ENCODE results near the gene CELF4.

Gene CELF4

GRCh38 chr18:37524498-37525261, 40.9 kb downstream of the CELF4 start:
- no peak for DNase-seq (ENCODE audit: low spot score)

- no peak for DNase-seq (ENCODE audit: low spot score)
These were observed 41.5 kb downstream of the CELF4 start for GRCh38 chr18:37524139-37524497.

- no peak for DNase-seq (ENCODE audit: low spot score)
These were observed 43.8 kb downstream of the CELF4 start for GRCh38 chr18:37521510-37522465.

- DNase-seq (ENCODE audit: low spot score), result no peak
These were observed 45.1 kb downstream of the CELF4 start for GRCh38 chr18:37520508-37520907.

GRCh38 chr18:37519510-37520135, 46.0 kb downstream of the CELF4 start:
- no peak for DNase-seq (ENCODE audit: low spot score)

GRCh38 chr18:37516361-37516853, 49.2 kb downstream of the CELF4 start:
- no peak for DNase-seq (ENCODE audit: low spot score)

- DNase-seq (ENCODE audit: low spot score), result no peak
These were observed 50.6 kb downstream of the CELF4 start for GRCh38 chr18:37514953-37515352.

GRCh38 chr18:37512400-37512799, 53.2 kb downstream of the CELF4 start:
- no peak for DNase-seq (ENCODE audit: low spot score)

- no peak for DNase-seq (ENCODE audit: low spot score)
These were observed 53.8 kb downstream of the CELF4 start for GRCh38 chr18:37511721-37512298.

- no peak for DNase-seq (ENCODE audit: low spot score)
These were observed 56.0 kb downstream of the CELF4 start for GRCh38 chr18:37509600-37509999.

GRCh38 chr18:37508207-37508606, 57.4 kb downstream of the CELF4 start:
- no peak for DNase-seq (ENCODE audit: low spot score)

- no peak for DNase-seq (ENCODE audit: low spot score)
These were observed 58.4 kb downstream of the CELF4 start for GRCh38 chr18:37507239-37507638.

- no peak for DNase-seq (ENCODE audit: low spot score)
These were observed 59.6 kb downstream of the CELF4 start for GRCh38 chr18:37506001-37506400.

- no peak for DNase-seq (ENCODE audit: low spot score)
These were observed 60.3 kb downstream of the CELF4 start for GRCh38 chr18:37505321-37505720.

- DNase-seq (ENCODE audit: low spot score), result no peak
These were observed 63.0 kb downstream of the CELF4 start for GRCh38 chr18:37502601-37503000.

- DNase-seq (ENCODE audit: low spot score), result peak; percentile 12
These were observed 63.6 kb downstream of the CELF4 start for GRCh38 chr18:37502036-37502435.

- no peak for DNase-seq (ENCODE audit: low spot score)
These were observed 64.5 kb downstream of the CELF4 start for GRCh38 chr18:37501136-37501535.

GRCh38 chr18:37499913-37500312, 65.7 kb downstream of the CELF4 start:
- DNase-seq (ENCODE audit: low spot score), result no peak

GRCh38 chr18:37499044-37499443, 66.6 kb downstream of the CELF4 start:
- no peak for DNase-seq (ENCODE audit: low spot score)

- DNase-seq (ENCODE audit: low spot score), result no peak
These were observed 67.6 kb downstream of the CELF4 start for GRCh38 chr18:37497853-37498518.

GRCh38 chr18:37496568-37496967, 69.0 kb downstream of the CELF4 start:
- DNase-seq (ENCODE audit: low spot score), result no peak

- no peak for DNase-seq (ENCODE audit: low spot score)
These were observed 70.2 kb downstream of the CELF4 start for GRCh38 chr18:37495354-37495753.

Data from globus pallidus (tissue), 1 donor.